Peyer's patch (tissue), 4 donors: Measurements from ENCODE around the gene USP3. TPM values are rescaled to one million over a fixed set of nuclear protein-coding genes. Genes with fewer than 3 reads are reported as not detected.

Experiments
- DNase-seq, 3 donors: peaks; one replicate each; pipeline ENCODE4 v3.0.0-alpha.2; 2017 to 2019
- H3K27ac ChIP-seq, 4 donors: fragments of 200-600 bp; sonication (generic); one replicate each; pipeline ENCODE4 v1.5.1; 2016 to 2019
- H3K27me3 ChIP-seq, 2 donors: fragments of 200-600 bp; sonication (generic); one replicate each; pipeline ENCODE4 v1.5.1; 2019
- H3K36me3 ChIP-seq, 3 donors: fragments of 200-600 bp; sonication (generic); one replicate each; pipeline ENCODE4 v1.5.1; 2016 to 2019
- H3K4me1 ChIP-seq, 4 donors: fragments of 200-600 bp; sonication (generic); one replicate each; pipeline ENCODE4 v1.5.1; 2016 to 2019
- H3K4me3 ChIP-seq, 4 donors: fragments of 200-600 bp; sonication (generic); 1 replicate in 3 of 4; 2 replicates in 1 of 4; pipeline ENCODE4 v1.5.1; 2016 to 2019; ENCODE audit warnings: mild to moderate bottlenecking in 1 of 4
- H3K9me3 ChIP-seq, 4 donors: fragments of 200-600 bp; sonication (generic); one replicate each; pipeline ENCODE4 v1.5.1; 2016 to 2019; ENCODE audit warnings: mild to moderate bottlenecking in 1 of 4
- CTCF ChIP-seq, 6 experiments: fragments of 450-650 bp in 4 of 6; fragments of 200-600 bp in 2 of 6; sonication (generic) in 1 of 6; IDR thresholded peaks; one replicate each; pipeline ENCODE4 v1.5.1; 2017 to 2019; ENCODE audit warnings: antibody characterized with exemption in 6 of 6, mild to moderate bottlenecking in 3 of 6, moderate library complexity in 1 of 6
- POLR2A ChIP-seq, 2 donors: fragments of 450-650 bp; IDR thresholded peaks; one replicate each; pipeline ENCODE4 v1.5.1; 2017; ENCODE audit warnings: antibody characterized with exemption in 2 of 2, mild to moderate bottlenecking in 2 of 2, moderate library complexity in 2 of 2
- total RNA-seq, 4 donors: library from RNA; depleted of rRNA; stranded (reverse); fragments of >200 nt; gene quantifications; one replicate each; pipeline ENCODE4 v1.1.0, GENCODE V29; 2016

The USP3 gene
- total RNA-seq, 4 donors from 2014 or later, result 67.8 to 86.1 (median 76.9) TPM

GRCh38 chr15:63600001-63600615, 95.7 kb downstream of the USP3 start:
- Histone ChIP-seq H3K27ac (peak overlapping the region; percentile 81 to 96 (median 88)), H3K9me3 (no peaks in the 10 kb centered on the region), H3K4me3 (peak overlapping the region; percentile 64 to 79 (median 78)), H3K36me3 (no peaks in the 10 kb centered on the region), H3K4me1 (peaks cover 0 to 33% (median 7%) of the 10 kb centered on the region in 4 donors), H3K27me3 (no peaks in the 10 kb centered on the region)
- peak in 1 of 3 donors; percentile 64 for DNase-seq
- no peak for TF ChIP-seq CTCF (IDR thresholded peaks at IDR 0.05)
- TF ChIP-seq POLR2A (IDR thresholded peaks at IDR 0.05), result no peak

GRCh38 chr15:63600616-63601025, 96.2 kb downstream of the USP3 start:
- H3K27ac ChIP-seq, result peak overlapping the region; percentile 88 to 96 (median 89)
- peak; percentile 86 to 95 (median 92) for DNase-seq
- H3K36me3 ChIP-seq, result no peaks in the 10 kb centered on the region
- no peaks in the 10 kb centered on the region for H3K9me3 ChIP-seq
- H3K4me1 ChIP-seq, result peaks cover 0 to 29% (median 8%) of the 10 kb centered on the region in 4 donors
- no peaks in the 10 kb centered on the region for H3K27me3 ChIP-seq
- TF ChIP-seq POLR2A (IDR thresholded peaks at IDR 0.05), result peak; percentile 79 to 82
- TF ChIP-seq CTCF (IDR thresholded peaks at IDR 0.05), result peak in 3 of 6 experiments; percentile 46 to 73 (median 49)
- H3K4me3 ChIP-seq, result peak overlapping the region; percentile 64 to 79 (median 78)

DNA sequence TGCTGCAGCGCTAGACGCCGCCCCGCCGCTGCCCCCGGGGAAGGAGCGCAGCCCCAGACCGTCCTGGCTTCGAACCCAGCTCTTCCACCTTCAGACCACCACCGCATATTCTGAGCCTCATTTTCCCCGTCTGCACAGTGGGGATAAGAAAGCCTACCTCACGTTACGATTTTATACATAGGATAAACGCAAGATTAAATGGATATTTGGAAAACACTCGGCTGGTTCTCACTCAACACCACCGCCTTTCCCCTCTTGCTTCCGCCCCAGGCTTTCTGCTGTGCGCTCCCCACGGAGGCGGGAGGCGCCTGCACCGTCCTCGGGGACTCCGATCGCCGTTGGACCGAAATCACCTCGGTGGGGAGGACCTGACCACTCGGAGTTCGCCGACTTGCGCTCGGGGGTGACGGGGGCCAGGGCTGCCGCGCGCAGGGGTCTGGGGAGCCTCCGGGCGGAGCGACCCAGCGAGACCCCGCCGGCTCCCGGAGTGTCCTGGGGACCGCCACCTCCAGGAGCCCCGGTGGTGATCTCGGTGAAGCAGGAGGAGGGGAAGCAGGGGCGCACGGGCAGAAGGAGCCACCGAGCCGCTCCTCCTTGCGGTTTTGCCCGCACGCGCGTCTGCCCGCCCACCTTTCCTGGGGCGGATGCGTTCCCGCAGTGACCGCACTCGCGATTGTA, 96.8 kb downstream of the USP3 start:
- no peaks in the 10 kb centered on the region for H3K9me3 ChIP-seq
- TF ChIP-seq POLR2A (IDR thresholded peaks at IDR 0.05) (no peak), CTCF (IDR thresholded peaks at IDR 0.05) (no peak)
- peak overlapping the region; percentile 64 to 79 (median 78) for H3K4me3 ChIP-seq
- peak; percentile 57 to 67 (median 66) for DNase-seq
- no peaks in the 10 kb centered on the region for H3K36me3 ChIP-seq
- H3K27me3 ChIP-seq, result no peaks in the 10 kb centered on the region
- peak overlapping the region; percentile 88 to 96 (median 89) for H3K27ac ChIP-seq
- H3K4me1 ChIP-seq, result peaks cover 0 to 23% (median 12%) of the 10 kb centered on the region in 4 donors

DNA sequence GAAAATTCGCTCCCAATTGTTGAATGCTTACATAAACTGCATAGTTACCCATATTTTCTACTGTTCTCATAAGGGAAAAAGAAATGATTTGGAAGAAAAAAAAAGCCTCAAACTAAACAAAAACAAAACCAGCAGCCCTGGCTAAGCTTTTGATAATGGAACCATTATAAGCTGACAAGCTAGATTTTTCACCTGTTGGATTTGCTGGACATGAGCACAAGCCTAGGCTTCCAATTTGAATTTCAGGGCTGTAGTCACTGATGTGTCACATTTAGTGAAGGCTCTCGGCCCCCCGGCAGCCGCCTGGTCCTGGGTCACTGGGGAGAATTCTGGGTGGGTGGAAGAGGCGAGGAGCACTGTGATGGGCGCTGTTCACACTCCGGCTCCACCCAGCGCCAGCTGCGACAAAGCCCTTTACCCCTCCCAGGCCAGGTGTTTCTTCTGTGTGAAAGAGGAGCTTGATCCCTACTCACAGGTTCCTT, 97.4 kb downstream of the USP3 start:
- no peaks in the 10 kb centered on the region for H3K9me3 ChIP-seq
- H3K36me3 ChIP-seq, result no peaks in the 10 kb centered on the region
- peak; percentile 59 to 77 (median 75) for DNase-seq
- no peak for TF ChIP-seq POLR2A (IDR thresholded peaks at IDR 0.05)
- no peak for TF ChIP-seq CTCF (IDR thresholded peaks at IDR 0.05)
- H3K4me3 ChIP-seq, result peak overlapping the region; percentile 64 to 79 (median 78)
- H3K27ac ChIP-seq, result peak overlapping the region; percentile 88 to 96 (median 89)
- H3K4me1 ChIP-seq, result peaks cover 0 to 22% (median 14%) of the 10 kb centered on the region in 4 donors
- no peaks in the 10 kb centered on the region for H3K27me3 ChIP-seq

- Histone ChIP-seq H3K9me3 (no peaks in the 10 kb centered on the region), H3K27ac (no peak overlapping the region), H3K36me3 (peaks cover 0 to 3% (median 0%) of the 10 kb centered on the region in 3 donors), H3K4me1 (peaks cover 0 to 18% (median 14%) of the 10 kb centered on the region in 4 donors), H3K4me3 (no peak overlapping the region), H3K27me3 (no peaks in the 10 kb centered on the region)
- DNase-seq, result no peak
- no peak for TF ChIP-seq POLR2A (IDR thresholded peaks at IDR 0.05)
- no peak for TF ChIP-seq CTCF (IDR thresholded peaks at IDR 0.05)
Measured at GRCh38 chr15:63602595-63602994, 98.2 kb downstream of the USP3 start.
